ENCODE data around the gene ACP5.

The ACP5 gene

GRCh38 chr19:11530432-11530831 is 47.0 kb downstream of the ACP5 start:
- no peak overlapping the region for H3K4me3 ChIP-seq (ENCODE audit: low read depth, low read length)
- peak; percentile 93 for DNase-seq (ENCODE audit: low read depth)
- TF ChIP-seq CTCF (conservative IDR thresholded peaks at IDR 0.05; ENCODE audit: low read depth, low read length) = peak; percentile 56

GRCh38 chr19:11528551-11529341 is 48.7 kb downstream of the ACP5 start, which contains the start of gene ECSIT:
ECSIT (minus strand) TSS chr19:11529134; CDS start chr19:11519170, 9,964 bp downstream.
- peak; percentile 99 for DNase-seq (ENCODE audit: low read depth)
- no peak for TF ChIP-seq CTCF (conservative IDR thresholded peaks at IDR 0.05; ENCODE audit: low read depth, low read length)
- peak within 1 kb of the TSS; percentile 74 for H3K4me3 ChIP-seq (ENCODE audit: low read depth, low read length)

Measured in choroid plexus epithelial cell (primary cell).